ENCODE data around the gene FAM3A.

- TF ChIP-seq JUND (IDR thresholded peaks at IDR 0.05; ENCODE audit: low read length): no peak
- TF ChIP-seq RBBP5 (IDR thresholded peaks at IDR 0.05; ENCODE audit: borderline replicate concordance, low read depth, low read length): no peak
These were observed 49.1 kb downstream of the FAM3A start for GRCh38 chrX:154466907-154467306.

All from H1 (cell line).